ENCODE data around the gene PLCB3.

Gene PLCB3

DNA sequence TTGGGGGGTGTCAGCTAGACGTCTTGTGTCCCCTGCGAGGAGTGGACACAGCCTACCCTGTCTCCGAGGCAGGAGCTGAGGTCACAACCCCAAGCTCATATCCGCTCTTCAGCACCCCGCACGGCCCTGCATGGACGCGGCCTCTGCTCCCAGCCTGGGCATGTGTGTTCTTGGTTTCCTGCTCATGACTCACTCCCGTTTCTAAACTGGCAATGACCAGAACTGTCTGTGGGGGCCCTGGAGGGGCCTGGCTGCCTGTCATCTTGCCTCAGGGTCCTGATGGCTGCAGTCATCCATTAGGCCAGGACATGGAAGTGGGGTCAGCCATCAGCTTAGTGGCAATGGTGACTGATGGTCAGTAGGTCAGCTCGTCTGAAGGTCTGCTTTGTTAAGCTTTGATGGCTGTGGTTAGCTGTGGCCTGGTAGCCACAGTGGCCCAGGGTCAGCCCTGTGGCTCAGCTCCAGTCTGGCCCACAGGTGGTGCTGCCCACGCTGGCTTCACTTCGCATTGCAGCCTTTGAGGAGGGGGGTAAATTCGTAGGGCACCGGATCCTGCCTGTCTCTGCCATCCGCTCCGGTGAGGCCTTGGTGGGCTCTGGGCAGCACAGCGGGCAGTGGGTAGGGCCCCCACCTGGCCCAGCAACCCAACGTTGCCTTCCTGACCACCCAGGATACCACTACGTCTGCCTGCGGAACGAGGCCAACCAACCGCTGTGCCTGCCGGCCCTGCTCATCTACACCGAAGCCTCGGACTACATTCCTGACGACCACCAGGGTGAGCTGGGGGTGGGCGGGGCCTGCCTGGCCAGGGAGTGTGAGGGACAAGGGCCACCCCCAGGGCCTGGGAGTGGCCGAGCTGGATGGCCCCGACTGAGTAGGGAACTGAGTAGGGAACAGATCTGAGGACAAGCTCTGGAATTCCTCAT lies 12.0 kb downstream of the PLCB3 start:
- TF ChIP-seq, protein P1, sequence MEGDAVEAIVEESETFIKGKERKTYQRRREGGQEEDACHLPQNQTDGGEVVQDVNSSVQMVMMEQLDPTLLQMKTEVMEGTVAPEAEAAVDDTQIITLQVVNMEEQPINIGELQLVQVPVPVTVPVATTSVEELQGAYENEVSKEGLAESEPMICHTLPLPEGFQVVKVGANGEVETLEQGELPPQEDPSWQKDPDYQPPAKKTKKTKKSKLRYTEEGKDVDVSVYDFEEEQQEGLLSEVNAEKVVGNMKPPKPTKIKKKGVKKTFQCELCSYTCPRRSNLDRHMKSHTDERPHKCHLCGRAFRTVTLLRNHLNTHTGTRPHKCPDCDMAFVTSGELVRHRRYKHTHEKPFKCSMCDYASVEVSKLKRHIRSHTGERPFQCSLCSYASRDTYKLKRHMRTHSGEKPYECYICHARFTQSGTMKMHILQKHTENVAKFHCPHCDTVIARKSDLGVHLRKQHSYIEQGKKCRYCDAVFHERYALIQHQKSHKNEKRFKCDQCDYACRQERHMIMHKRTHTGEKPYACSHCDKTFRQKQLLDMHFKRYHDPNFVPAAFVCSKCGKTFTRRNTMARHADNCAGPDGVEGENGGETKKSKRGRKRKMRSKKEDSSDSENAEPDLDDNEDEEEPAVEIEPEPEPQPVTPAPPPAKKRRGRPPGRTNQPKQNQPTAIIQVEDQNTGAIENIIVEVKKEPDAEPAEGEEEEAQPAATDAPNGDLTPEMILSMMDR (IDR thresholded peaks at IDR 0.05; ENCODE audit: low read depth, low read length, missing control alignments) = no peak
- H3K4me3 ChIP-seq (ENCODE audit: low read depth, low read length) = no peak overlapping the region
- in situ Hi-C loops (cut with HindIII; ENCODE audit: low sequenced_read_pairs) = loop anchor here (10.0 kb wide), 1 partner anchor 62 kb away; no protein-coding TSS in a partner anchor
- DNase-seq (ENCODE audit: low read depth) = no peak

DNA sequence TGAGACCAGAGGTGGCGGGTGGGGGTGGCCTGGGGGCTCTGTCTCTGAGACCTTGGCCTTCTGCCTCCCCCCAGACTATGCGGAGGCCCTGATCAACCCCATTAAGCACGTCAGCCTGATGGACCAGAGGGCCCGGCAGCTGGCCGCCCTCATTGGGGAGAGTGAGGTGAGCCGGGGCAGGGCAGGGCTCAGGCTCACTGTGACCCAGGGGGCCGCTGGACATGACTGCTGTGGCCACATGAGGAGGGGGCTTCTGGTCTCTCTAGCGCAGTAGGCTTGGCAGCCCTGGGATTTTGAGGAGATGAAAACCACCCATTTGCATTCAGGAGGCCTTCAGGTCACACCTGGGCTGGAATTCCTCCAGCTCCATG lies 12.6 kb downstream of the PLCB3 start:
- in situ Hi-C loops (cut with HindIII; ENCODE audit: low sequenced_read_pairs) = loop anchor here (10.0 kb wide), 1 partner anchor 61 kb away; no protein-coding TSS in a partner anchor
- TF ChIP-seq, protein P1 (IDR thresholded peaks at IDR 0.05; ENCODE audit: low read depth, low read length, missing control alignments) = no peak
- no peak overlapping the region for H3K4me3 ChIP-seq (ENCODE audit: low read depth, low read length)
- DNase-seq (ENCODE audit: low read depth) = no peak

DNA sequence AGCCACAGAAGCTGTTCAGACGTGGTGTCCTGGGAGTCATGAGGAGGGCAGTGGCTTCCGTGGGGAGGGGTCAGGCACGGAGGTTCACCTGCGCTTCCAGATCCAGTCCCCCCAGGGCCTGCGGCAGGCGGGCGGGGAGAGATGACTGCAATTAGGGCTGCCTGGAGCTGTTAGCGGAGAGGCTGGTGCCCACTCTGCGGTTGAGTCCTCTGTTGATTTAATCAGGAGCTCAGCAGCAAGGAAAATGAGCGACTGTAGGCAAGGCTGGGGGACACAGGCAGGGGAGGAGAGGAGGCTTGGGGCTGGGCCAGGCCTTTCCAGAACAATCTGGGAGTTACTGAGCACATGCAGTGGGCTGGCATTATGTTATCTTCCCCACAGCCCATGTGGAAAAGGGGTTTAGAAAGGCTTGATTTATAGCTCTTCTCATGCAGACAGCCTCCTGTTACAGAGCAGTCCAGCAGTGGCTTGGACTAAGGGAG lies 13.1 kb downstream of the PLCB3 start:
- TF ChIP-seq, protein P1 (IDR thresholded peaks at IDR 0.05; ENCODE audit: low read depth, low read length, missing control alignments) = no peak
- DNase-seq (ENCODE audit: low read depth) = no peak
- no peak overlapping the region for H3K4me3 ChIP-seq (ENCODE audit: low read depth, low read length)
- in situ Hi-C loops (cut with HindIII; ENCODE audit: low sequenced_read_pairs) = loop anchor here (10.0 kb wide), 1 partner anchor 60 kb away; no protein-coding TSS in a partner anchor

DNA sequence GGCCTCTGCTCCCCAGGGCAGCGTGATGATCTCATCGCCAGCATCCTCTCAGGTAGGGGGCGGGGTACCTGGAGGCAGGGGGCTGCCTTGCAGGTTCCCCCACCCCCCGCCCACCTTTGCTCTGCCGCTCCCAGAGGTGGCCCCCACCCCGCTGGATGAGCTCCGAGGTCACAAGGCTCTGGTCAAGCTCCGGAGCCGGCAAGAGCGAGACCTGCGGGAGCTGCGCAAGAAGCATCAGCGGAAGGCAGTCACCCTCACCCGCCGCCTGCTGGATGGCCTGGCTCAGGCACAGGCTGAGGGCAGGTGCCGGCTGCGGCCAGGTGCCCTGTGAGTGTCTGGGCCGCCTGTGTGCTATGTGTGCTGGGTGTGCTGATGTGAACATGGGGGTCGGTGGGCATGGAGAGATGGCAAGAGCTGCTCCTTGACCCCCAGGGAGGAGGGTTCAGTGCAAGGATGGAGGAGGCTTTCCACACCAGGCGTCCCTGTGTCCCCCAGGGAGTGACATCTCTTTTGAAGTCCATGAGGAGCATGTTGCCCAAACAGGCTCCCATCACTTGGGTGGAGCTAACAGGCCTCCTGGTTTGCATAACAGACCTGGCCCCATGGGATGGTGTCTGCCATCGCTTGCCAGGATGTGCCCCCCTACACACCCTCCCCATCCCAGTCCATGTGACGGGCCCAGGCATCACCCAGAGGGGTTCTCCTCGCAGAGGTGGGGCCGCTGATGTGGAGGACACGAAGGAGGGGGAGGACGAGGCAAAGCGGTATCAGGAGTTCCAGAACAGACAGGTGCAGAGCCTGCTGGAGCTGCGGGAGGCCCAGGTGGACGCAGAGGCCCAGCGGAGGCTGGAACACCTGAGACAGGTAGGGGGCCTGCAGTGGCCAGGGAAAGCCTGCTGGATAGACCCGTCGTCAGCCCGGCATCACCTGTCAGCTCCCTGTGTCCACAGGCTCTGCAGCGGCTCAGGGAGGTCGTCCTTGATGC lies 14.1 kb downstream of the PLCB3 start:
- TF ChIP-seq, protein P1 (IDR thresholded peaks at IDR 0.05; ENCODE audit: low read depth, low read length, missing control alignments) = no peak
- no peak overlapping the region for H3K4me3 ChIP-seq (ENCODE audit: low read depth, low read length)
- no peak for DNase-seq (ENCODE audit: low read depth)
- in situ Hi-C loops (cut with HindIII; ENCODE audit: low sequenced_read_pairs) = loop anchor here (10.0 kb wide), 1 partner anchor 59 kb away; no protein-coding TSS in a partner anchor

DNA sequence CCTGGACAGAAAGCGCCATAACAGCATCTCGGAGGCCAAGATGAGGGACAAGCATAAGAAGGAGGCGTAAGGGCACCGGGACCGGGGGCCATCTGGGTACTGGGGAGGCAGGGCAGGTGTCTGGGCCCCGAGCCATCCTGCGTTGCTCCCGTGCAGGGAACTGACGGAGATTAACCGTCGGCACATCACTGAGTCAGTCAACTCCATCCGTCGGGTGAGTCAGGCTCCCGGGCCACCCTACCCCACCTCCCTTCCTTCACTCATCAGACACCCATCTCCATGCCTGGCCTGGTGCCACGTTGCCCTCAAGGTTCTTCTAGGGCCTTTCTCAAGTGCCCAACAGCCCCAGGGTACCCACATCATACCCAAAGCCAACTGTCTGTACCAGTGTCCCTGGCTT lies 15.0 kb downstream of the PLCB3 start:
- DNase-seq (ENCODE audit: low read depth) = no peak
- in situ Hi-C loops (cut with HindIII; ENCODE audit: low sequenced_read_pairs) = loop anchor here (10.0 kb wide), 1 partner anchor 58 kb away; no protein-coding TSS in a partner anchor
- H3K4me3 ChIP-seq (ENCODE audit: low read depth, low read length) = no peak overlapping the region
- TF ChIP-seq, protein P1 (IDR thresholded peaks at IDR 0.05; ENCODE audit: low read depth, low read length, missing control alignments) = no peak
